NCI-H187 treated with DMSO at 0.1 percent for 48 hours (cell line): ENCODE results near the gene RSBN1.
"Not testable (repeated sequence)": the region's sequence is repeated elsewhere in the genome, so short reads cannot be mapped to it uniquely, and the experiment has no call there.

Source experiments
- DNase-seq: peaks from one replicate; lab custom pipeline; 2025; lab: John Stamatoyannopoulos, UW

Gene RSBN1

GRCh38 chr1:113744114-113744513, 68.2 kb downstream of the RSBN1 start:
- no peak for DNase-seq

- DNase-seq = no peak
These were observed 69.8 kb downstream of the RSBN1 start for GRCh38 chr1:113742515-113742914.

GRCh38 chr1:113734357-113735055, 77.8 kb downstream of the RSBN1 start:
- DNase-seq = no peak

GRCh38 chr1:113732802-113733201, 79.5 kb downstream of the RSBN1 start:
- no peak for DNase-seq

- DNase-seq = no peak
These were observed 91.3 kb downstream of the RSBN1 start for GRCh38 chr1:113721010-113721409.

- DNase-seq = not testable (repeated sequence)
These were observed 93.7 kb downstream of the RSBN1 start for GRCh38 chr1:113718621-113719020.

GRCh38 chr1:113717506-113717905, 94.8 kb downstream of the RSBN1 start:
- DNase-seq = not testable (repeated sequence)

- DNase-seq = no peak
These were observed 97.5 kb downstream of the RSBN1 start for GRCh38 chr1:113714606-113715269.
